ENCODE measurements around the gene AACS. TPM values are rescaled to one million over a fixed set of nuclear protein-coding genes. Genes with fewer than 3 reads are reported as not detected.

Gene AACS
- total and polyA plus RNA-seq, 2 of the 13 experiments (the other 11 are each of a cell fraction or from before 2014, with no cell fraction given), result 23.3 to 28.8 TPM

DNA sequence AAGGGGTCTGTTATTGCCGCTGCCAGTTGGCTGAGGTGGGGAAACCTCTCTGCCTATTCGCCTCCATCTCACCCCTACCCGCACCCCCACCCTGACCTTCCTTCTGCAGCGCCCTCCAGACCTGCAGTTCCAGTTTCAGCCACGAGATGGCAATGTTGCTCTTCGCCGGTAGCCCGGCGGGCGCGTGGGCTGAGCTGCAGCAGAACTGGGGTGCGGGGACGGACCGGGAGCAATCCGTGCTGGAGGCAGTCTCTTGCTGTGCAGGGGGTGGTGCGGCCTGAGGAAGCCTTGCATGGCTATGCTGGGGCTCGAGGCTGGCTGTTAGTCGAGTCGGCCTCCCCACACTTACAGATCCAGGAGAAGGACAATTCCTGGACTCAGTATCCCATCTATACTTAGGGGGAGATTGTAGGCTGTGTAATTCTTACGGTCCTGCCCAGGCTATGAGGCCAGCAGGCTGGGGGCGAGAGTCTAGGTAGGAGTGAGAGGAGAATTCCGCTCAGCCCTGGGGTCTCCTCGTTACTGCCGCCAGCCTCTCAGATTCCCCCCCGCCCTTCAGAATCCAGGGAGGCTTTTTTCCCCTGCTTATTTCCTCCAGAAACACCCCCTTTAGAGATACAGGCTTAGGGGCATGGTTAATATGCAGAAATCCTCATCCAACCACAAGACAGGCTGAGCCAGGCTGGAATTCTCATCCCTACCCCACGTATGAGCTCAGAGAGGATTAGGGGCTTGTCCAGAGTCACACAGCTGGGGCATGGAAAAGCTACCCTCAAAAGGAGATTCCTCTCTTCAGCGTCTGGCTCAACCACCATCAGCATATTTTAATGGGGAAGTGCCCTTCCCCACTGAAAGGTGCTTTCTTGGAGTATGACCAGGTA lies 118.2 kb downstream of the AACS start (continued):
- TF ChIP-seq, protein P1, sequence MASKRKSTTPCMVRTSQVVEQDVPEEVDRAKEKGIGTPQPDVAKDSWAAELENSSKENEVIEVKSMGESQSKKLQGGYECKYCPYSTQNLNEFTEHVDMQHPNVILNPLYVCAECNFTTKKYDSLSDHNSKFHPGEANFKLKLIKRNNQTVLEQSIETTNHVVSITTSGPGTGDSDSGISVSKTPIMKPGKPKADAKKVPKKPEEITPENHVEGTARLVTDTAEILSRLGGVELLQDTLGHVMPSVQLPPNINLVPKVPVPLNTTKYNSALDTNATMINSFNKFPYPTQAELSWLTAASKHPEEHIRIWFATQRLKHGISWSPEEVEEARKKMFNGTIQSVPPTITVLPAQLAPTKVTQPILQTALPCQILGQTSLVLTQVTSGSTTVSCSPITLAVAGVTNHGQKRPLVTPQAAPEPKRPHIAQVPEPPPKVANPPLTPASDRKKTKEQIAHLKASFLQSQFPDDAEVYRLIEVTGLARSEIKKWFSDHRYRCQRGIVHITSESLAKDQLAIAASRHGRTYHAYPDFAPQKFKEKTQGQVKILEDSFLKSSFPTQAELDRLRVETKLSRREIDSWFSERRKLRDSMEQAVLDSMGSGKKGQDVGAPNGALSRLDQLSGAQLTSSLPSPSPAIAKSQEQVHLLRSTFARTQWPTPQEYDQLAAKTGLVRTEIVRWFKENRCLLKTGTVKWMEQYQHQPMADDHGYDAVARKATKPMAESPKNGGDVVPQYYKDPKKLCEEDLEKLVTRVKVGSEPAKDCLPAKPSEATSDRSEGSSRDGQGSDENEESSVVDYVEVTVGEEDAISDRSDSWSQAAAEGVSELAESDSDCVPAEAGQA (IDR thresholded peaks at IDR 0.05; ENCODE audit: low read depth), result no peak
- TF ChIP-seq, protein P1 (CRISPR knock-in tag; IDR thresholded peaks at IDR 0.05; ENCODE audit: borderline replicate concordance), result no peak
- TF ChIP-seq KDM3A (CRISPR knock-in tag; IDR thresholded peaks at IDR 0.05; ENCODE audit: low read depth), result 0 out of 2 replicates have a peak, but pooled peaks have one; percentile 41
- TF ChIP-seq LCORL (IDR thresholded peaks at IDR 0.05), result no peak
- TF ChIP-seq LCORL (CRISPR knock-in tag; IDR thresholded peaks at IDR 0.05), result 0 out of 2 replicates have a peak, but pooled peaks have one; percentile 25
- TF ChIP-seq, protein P2, sequence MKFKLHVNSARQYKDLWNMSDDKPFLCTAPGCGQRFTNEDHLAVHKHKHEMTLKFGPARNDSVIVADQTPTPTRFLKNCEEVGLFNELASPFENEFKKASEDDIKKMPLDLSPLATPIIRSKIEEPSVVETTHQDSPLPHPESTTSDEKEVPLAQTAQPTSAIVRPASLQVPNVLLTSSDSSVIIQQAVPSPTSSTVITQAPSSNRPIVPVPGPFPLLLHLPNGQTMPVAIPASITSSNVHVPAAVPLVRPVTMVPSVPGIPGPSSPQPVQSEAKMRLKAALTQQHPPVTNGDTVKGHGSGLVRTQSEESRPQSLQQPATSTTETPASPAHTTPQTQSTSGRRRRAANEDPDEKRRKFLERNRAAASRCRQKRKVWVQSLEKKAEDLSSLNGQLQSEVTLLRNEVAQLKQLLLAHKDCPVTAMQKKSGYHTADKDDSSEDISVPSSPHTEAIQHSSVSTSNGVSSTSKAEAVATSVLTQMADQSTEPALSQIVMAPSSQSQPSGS (CRISPR knock-in tag; IDR thresholded peaks at IDR 0.05), result 0 out of 2 replicates have a peak, but pooled peaks have one; percentile 19
- peak; percentile 67; the same call in 1 of the 2 replicates for TF ChIP-seq MAZ (IDR thresholded peaks at IDR 0.05; ENCODE audit: borderline replicate concordance, low read depth, low read length)
- no peak for TF ChIP-seq MAZ (CRISPR knock-in tag; IDR thresholded peaks at IDR 0.05; ENCODE audit: low read depth)
- TF ChIP-seq CC2D1A (CRISPR knock-in tag; IDR thresholded peaks at IDR 0.05), result no peak
- no peak for TF ChIP-seq TAF1 (CRISPR knock-in tag; IDR thresholded peaks at IDR 0.05)
- peak; percentile 23 for TF ChIP-seq ZFP36 (IDR thresholded peaks at IDR 0.05; ENCODE audit: borderline replicate concordance, low read depth, low read length, partially characterized antibody)
- no peak for TF ChIP-seq ZNF12 (CRISPR knock-in tag; IDR thresholded peaks at IDR 0.05)
- TF ChIP-seq BORCS8-MEF2B (CRISPR knock-in tag; IDR thresholded peaks at IDR 0.05), result 0 out of 2 replicates have a peak, but pooled peaks have one; percentile 25
- TF ChIP-seq, protein P3, sequence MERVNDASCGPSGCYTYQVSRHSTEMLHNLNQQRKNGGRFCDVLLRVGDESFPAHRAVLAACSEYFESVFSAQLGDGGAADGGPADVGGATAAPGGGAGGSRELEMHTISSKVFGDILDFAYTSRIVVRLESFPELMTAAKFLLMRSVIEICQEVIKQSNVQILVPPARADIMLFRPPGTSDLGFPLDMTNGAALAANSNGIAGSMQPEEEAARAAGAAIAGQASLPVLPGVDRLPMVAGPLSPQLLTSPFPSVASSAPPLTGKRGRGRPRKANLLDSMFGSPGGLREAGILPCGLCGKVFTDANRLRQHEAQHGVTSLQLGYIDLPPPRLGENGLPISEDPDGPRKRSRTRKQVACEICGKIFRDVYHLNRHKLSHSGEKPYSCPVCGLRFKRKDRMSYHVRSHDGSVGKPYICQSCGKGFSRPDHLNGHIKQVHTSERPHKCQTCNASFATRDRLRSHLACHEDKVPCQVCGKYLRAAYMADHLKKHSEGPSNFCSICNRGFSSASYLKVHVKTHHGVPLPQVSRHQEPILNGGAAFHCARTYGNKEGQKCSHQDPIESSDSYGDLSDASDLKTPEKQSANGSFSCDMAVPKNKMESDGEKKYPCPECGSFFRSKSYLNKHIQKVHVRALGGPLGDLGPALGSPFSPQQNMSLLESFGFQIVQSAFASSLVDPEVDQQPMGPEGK (CRISPR knock-in tag; IDR thresholded peaks at IDR 0.05), result peak; percentile 57; the same call in 1 of the 2 replicates
- TF ChIP-seq, protein P4, sequence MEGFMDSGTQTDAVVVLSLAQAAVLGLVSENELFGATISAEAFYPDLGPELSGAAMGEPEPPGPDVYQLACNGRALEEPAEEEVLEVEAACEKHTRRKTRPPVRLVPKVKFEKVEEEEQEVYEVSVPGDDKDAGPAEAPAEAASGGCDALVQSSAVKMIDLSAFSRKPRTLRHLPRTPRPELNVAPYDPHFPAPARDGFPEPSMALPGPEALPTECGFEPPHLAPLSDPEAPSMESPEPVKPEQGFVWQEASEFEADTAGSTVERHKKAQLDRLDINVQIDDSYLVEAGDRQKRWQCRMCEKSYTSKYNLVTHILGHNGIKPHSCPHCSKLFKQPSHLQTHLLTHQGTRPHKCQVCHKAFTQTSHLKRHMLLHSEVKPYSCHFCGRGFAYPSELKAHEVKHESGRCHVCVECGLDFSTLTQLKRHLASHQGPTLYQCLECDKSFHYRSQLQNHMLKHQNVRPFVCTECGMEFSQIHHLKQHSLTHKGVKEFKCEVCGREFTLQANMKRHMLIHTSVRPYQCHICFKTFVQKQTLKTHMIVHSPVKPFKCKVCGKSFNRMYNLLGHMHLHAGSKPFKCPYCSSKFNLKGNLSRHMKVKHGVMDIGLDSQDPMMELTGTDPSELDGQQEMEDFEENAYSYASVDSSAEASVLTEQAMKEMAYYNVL (CRISPR knock-in tag; IDR thresholded peaks at IDR 0.05; ENCODE audit: borderline replicate concordance), result 0 out of 2 replicates have a peak, but pooled peaks have one; percentile 34
